ENCODE data around the gene CFAP73. TPM values are rescaled to one million over a fixed set of nuclear protein-coding genes. Genes with fewer than 3 reads are reported as not detected.

Gene CFAP73
- polyA plus RNA-seq, 1 of the 3 experiments (the other 2 are of a cell fraction): not detected

GRCh38 chr12:113134071-113134470 lies 15.5 kb upstream of the CFAP73 start:
- Histone ChIP-seq H2AFZ (ENCODE audit: low read depth) (no peak overlapping the region), H3K36me3 (replicated peaks in 1 of 2; ENCODE audit: control insufficient read depth in 1 of 2, insufficient read depth in 2 of 2, low read length in 1 of 2) (no peaks in the 10 kb centered on the region), H3K27me3 (ENCODE audit: insufficient read depth) (no peaks in the 10 kb centered on the region), H3K9ac (no peak overlapping the region), H4K20me1 (ENCODE audit: insufficient read depth) (no peaks in the 10 kb centered on the region), H3K9me2 (no peaks in the 10 kb centered on the region), H3K4me1 (ENCODE audit: control insufficient read depth in 1 of 2, insufficient read depth in 2 of 2, low read depth in 1 of 2, low read length in 1 of 2) (peaks cover 0 to 2% of the 10 kb centered on the region in 2 experiments; a peak in 1 of 4 replicates), H3F3A (replicated peaks; ENCODE audit: insufficient read depth) (no peaks in the 10 kb centered on the region), H3K79me2 (ENCODE audit: insufficient read depth) (no peaks in the 10 kb centered on the region), H3K4me3 (ENCODE audit: low read depth in 2 of 2, low read length in 1 of 2) (no peak overlapping the region), H3K9me3 (no peaks in the 10 kb centered on the region), H3K4me2 (no peak overlapping the region), H3K27ac (ENCODE audit: low read depth in 2 of 2, low read length in 1 of 2) (no peak overlapping the region)
- DNase-seq: no peak
- CTCF ChIA-PET: interaction anchor here (1.1 to 6.4 kb wide), 6 partner anchors 13 to 40 kb away, joined by 3 to 49 read pairs (median 8); partner anchors contain the start of gene CFAP73
- POLR2A ChIA-PET: interaction anchor here (1.0 kb wide), 1 partner anchor 20 kb away, joined by 3 read pairs; no protein-coding TSS in a partner anchor
- WGBS (ENCODE audit: low lambda C conversion rate): 88% methylated on average over 2 of the region's 2 CpGs
- no peak for TF ChIP-seq POLR2AphosphoS5 (IDR thresholded peaks at IDR 0.05; ENCODE audit: low read depth, low read length)
- TF ChIP-seq MAX (IDR thresholded peaks at IDR 0.05; ENCODE audit: low read depth): no peak
- TF ChIP-seq TEAD4 (IDR thresholded peaks at IDR 0.05; ENCODE audit: borderline replicate concordance, insufficient read depth): no peak
- TF ChIP-seq PBX3 (IDR thresholded peaks at IDR 0.05): no peak
- no peak for TF ChIP-seq RAD21 (IDR thresholded peaks at IDR 0.05; ENCODE audit: low read length)
- no peak for TF ChIP-seq REST (IDR thresholded peaks at IDR 0.05; ENCODE audit: low read depth, low read length)
- no peak for TF ChIP-seq USF1 (IDR thresholded peaks at IDR 0.05; ENCODE audit: borderline replicate concordance, low read depth)
- no peak for TF ChIP-seq RFX5 (IDR thresholded peaks at IDR 0.05; ENCODE audit: low read length)
- TF ChIP-seq GABPA (IDR thresholded peaks at IDR 0.05; ENCODE audit: low read depth): no peak
- TF ChIP-seq TAF1 (IDR thresholded peaks at IDR 0.05; ENCODE audit: borderline replicate concordance, low read depth, low read length): no peak
- TF ChIP-seq NFIC (IDR thresholded peaks at IDR 0.05; ENCODE audit: borderline replicate concordance): no peak

- H3K79me2 ChIP-seq (ENCODE audit: insufficient read depth): no peaks in the 10 kb centered on the region
- ChIA-PET POLR2A (interaction anchor here (1.0 kb wide), 1 partner anchor 20 kb away, joined by 3 read pairs; no protein-coding TSS in a partner anchor), CTCF (interaction anchor here (1.1 to 6.4 kb wide), 7 partner anchors 13 to 86 kb away, joined by 3 to 49 read pairs (median 7); partner anchors contain the start of gene CFAP73)
- H3K9me3 ChIP-seq: no peaks in the 10 kb centered on the region
- no peak overlapping the region for H2AFZ ChIP-seq (ENCODE audit: low read depth)
- H3K4me1 ChIP-seq (ENCODE audit: control insufficient read depth in 1 of 2, insufficient read depth in 2 of 2, low read depth in 1 of 2, low read length in 1 of 2): peaks cover 0 to 2% of the 10 kb centered on the region in 2 experiments; a peak in 1 of 4 replicates
- H3K27ac ChIP-seq (ENCODE audit: low read depth in 2 of 2, low read length in 1 of 2): no peak overlapping the region
- 17% methylated on average over 1 of the region's 6 CpGs for WGBS (ENCODE audit: low lambda C conversion rate)
- H3K27me3 ChIP-seq (ENCODE audit: insufficient read depth): no peaks in the 10 kb centered on the region
- H3K4me2 ChIP-seq: no peak overlapping the region
- no peaks in the 10 kb centered on the region for H3K9me2 ChIP-seq
- no peak for DNase-seq
- no peaks in the 10 kb centered on the region for H4K20me1 ChIP-seq (ENCODE audit: insufficient read depth)
- no peaks in the 10 kb centered on the region for H3K36me3 ChIP-seq (replicated peaks in 1 of 2; ENCODE audit: control insufficient read depth in 1 of 2, insufficient read depth in 2 of 2, low read length in 1 of 2)
- H3K4me3 ChIP-seq (ENCODE audit: low read depth in 2 of 2, low read length in 1 of 2): no peak overlapping the region
- H3K9ac ChIP-seq: no peak overlapping the region
- no peaks in the 10 kb centered on the region for H3F3A ChIP-seq (replicated peaks; ENCODE audit: insufficient read depth)
- TF ChIP-seq REST (IDR thresholded peaks at IDR 0.05; ENCODE audit: low read depth, low read length): no peak
- TF ChIP-seq USF2 (IDR thresholded peaks at IDR 0.05; ENCODE audit: borderline replicate concordance, low read depth, low read length): no peak
- no peak for TF ChIP-seq POLR2AphosphoS5 (IDR thresholded peaks at IDR 0.05; ENCODE audit: low read depth, low read length)
- TF ChIP-seq GABPA (IDR thresholded peaks at IDR 0.05; ENCODE audit: low read depth): no peak
- TF ChIP-seq SIN3A (IDR thresholded peaks at IDR 0.05; ENCODE audit: borderline replicate concordance, low read depth, low read length): no peak
- no peak for TF ChIP-seq ELF1 (IDR thresholded peaks at IDR 0.05)
- TF ChIP-seq GATA2 (CRISPR knock-in tag; IDR thresholded peaks at IDR 0.05): no peak
- TF ChIP-seq RCOR1 (IDR thresholded peaks at IDR 0.05; ENCODE audit: low read length): no peak
Measured at GRCh38 chr12:113134521-113134951, 15.0 kb upstream of the CFAP73 start.

Measured in SK-N-SH (cell line).